ENCODE measurements around the gene MYL1.

The MYL1 gene

DNA sequence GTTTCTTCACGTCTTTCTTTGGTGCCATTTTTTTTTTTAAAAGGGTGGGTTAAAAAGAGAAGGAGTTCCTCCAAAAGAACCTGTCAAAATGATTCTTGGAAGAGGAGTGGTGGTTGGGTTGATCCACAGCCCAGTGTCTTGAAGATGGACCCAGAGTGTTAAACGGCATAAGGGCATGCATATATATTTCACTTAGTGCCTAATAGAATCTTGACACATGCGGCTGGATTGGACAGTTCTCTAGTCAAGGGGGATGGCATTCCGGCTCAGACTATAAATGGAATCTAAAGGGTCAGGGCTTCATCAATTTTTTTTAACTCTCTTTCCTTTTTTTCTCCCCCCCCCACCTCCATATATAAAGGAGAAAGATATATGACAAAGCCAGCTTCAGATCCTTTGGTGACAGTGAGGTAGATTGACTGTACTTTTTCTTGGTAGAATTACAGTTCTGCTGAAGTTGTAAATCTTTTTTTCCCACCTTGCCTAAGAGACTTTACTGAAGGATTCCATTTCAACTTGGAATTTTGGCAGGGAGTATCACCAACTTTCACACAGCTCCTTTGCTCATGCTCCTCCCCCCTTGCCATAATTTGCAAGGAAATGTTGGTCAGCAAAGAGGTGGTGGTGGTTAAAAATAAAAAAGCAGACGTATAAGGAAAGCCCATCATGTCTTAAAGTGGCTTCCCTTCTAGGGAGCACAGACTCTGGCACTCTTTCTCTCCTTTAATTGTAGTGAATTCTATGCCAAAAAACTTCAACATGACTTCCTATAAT lies at the start of gene MYL1:
TSS of gene MYL1 (minus strand) at position 160 of the 774 bp plus-strand sequence. CDS start at position 28, 132 bp downstream.
- DNase-seq (ENCODE audit: low spot score) = no peak

DNA sequence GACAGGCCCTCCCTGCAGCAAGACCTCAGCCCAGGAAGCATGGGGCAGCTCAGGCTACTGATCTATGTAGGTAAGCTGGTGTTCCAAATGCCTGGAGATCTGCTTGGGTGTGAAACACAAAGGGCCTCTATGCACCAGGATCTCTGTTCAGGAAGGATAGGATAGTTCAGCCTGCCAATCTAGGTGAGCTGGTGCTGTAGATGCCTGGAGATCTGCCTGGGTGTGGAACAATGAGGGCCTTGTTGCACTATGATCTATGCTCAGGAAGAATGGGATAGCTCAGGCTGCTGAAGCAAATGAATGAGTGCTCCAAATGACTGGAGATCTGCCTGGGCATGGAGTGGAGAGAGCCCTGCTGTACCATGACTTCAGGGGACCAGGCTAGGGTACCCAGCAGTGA lies 48.9 kb upstream of the MYL1 start:
- DNase-seq (ENCODE audit: low spot score) = no peak

DNA sequence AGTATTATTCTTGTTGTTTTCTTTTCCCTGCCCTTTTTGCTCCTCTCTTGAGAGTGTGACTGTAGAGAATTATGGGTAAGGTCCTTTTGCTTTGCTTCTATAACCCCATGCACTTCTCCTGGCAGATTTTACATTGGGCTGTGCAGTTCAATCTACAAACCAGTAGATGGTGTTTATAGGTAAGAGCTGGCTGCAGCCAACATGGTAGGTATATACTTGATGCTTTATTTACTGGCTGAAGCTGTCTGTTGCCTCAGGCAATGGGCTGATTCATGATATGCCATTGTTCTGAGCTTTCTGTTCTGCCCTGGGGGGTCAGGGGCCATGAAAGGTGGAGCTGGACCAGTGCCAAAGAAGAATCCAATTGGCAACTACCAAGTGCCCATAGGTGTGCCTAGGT lies 48.3 kb upstream of the MYL1 start:
- DNase-seq (ENCODE audit: low spot score) = no peak

DNA sequence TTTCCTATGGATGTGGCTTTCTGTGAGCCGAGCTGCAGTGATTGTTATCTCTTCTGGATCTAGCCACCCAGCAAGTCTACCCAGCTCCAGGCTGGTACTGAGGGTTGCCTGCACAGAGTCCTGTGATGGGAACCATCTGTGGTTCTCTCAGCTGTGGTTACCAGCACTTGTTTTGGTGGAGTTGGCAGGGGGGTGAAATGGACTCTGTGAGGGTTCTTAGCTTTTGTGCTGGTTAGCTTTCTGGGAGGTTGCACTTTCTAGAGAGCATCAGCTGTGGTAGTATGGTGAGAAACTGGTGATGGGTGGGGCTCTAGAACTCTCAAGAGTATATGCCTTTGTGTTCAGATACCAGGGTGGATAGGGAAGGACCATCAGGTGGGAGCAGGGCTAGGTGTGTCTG lies 45.4 kb upstream of the MYL1 start:
- DNase-seq (ENCODE audit: low spot score) = no peak

DNA sequence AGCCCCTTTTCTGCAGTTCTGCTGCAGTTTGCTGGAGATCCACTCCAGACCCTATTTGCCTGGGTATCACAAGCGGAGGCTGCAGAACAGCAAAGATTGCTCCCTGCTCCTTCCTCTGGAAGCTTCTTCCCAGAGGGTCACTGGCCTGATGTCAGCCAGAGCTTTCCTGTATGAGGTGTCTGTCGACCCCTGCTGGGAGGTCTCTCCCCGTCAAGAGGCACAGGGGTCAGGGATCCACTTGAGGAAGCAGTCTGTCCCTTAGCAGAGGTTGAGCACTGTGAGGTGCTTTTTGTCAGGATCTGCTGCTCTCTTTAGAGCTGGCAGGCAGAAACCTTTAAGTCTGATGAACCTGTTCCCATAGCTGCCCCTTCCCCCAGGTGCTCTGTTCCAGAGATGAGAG lies 42.0 kb upstream of the MYL1 start:
- DNase-seq (ENCODE audit: low spot score) = no peak

DNA sequence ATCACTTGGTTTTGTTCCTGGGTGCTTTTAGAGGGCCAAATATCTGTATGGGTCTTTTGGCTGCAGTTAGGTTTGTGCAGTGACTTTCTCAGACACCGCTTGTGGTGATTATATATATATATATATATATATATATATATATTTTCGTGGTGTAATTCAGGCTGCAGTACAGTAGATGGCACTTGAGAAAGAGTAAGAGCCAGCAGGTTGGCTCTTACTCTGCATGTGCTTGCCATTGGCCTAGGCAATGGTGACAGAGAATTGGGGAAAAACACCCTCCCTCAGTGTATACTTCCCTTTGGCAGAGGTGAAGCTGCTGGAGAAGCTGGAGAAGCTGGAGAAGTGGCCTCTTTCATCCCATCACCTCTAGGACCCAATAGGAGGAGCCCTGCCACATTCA lies 22.2 kb upstream of the MYL1 start:
- no peak for DNase-seq (ENCODE audit: low spot score)

DNA sequence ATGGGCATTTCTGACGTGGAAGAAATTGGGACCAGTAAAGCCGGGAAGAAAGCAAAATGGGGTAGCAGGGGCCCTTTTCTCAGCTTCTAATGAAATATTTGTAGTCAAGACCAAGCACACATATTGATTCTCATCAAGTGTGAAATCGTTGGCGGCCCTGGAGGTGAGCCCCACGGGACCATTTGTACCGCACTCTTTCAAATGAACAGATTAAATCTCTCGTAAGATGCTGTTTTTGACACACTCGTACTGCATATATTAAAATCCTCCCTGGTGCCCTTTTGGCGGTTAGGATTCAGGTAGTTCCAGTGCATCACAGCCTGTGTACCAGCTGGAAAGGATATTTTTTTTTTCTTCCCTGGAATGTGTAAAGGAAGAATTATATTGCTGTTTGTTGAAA lies 9.9 kb upstream of the MYL1 start:
- DNase-seq (ENCODE audit: low spot score) = no peak

DNA sequence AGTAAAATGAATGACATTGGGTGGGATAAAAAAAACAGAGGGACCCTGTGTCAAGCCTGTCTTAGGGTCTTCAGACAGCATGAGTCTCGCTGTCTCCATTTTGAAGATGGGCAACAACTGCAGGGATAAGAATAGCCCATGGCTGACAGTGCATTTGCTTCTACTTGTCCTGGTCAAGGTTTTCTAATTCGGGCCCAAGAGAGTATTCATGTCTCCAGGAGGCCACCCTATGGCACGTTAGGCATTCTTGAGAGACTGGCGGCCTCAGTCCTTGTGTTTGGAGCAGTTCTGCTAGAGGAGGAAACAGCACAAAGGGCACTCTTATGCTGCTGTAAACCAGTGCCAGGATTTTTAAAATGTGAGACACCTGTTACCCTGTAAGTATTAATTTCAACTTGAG lies 9.5 kb upstream of the MYL1 start:
- no peak for DNase-seq (ENCODE audit: low spot score)

DNA sequence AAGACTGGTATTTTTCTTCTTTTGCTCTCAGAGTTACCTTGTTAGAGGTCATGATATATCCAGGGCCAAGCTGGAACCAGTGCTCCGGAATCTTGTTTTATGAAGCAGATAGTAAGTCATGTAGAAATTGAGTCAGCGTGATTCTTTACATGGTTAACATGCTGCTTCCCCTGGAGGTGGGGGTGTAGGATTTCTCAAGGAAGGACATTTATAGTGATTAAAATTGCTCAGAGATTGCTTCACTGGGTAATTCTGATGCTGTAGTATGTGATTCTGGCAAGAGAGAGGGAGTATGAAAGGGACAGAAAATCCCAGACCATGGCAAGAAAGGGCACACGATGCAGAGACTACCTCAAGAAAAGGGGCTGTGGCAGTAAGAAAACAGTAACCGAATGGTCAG lies 8.0 kb upstream of the MYL1 start:
- DNase-seq (ENCODE audit: low spot score) = no peak

DNA sequence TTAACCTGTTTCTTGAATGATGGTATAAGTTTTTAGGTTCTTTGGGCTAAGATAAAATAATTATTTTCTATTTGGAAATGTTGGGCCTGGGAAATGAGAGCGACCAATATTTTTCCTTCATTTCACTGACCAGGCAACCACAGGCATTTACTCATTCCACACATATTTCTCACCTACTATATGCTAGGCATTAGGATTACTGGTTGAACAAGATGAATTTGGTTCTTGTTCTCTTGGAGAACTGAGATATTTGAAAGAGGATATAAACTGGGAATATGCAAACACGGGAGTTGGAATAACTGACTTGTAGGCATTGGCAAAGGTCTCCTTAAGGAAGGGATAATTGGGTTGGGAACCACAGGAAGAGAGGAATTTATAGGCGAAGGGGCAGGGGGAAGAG lies 3.9 kb upstream of the MYL1 start:
- DNase-seq (ENCODE audit: low spot score) = no peak

DNA sequence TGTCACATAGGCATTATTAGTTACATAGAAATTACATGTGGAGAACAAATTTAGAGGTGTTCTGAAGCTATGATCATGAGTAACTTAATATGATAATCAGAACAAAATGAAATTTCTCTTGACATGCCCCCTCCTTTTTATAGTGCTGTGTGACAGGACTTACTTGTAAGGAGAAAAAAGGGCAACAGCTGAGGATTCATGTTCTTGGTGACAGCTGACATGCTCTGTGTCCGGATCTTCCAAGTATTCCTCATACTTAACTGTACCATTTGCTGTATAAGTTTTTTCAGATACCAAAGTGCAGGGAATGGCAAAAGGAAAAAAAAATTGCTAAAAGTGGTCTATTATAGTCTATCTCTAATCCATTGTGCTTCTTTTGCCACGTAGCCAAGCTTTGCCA lies 3.5 kb upstream of the MYL1 start:
- DNase-seq (ENCODE audit: low spot score) = no peak

DNA sequence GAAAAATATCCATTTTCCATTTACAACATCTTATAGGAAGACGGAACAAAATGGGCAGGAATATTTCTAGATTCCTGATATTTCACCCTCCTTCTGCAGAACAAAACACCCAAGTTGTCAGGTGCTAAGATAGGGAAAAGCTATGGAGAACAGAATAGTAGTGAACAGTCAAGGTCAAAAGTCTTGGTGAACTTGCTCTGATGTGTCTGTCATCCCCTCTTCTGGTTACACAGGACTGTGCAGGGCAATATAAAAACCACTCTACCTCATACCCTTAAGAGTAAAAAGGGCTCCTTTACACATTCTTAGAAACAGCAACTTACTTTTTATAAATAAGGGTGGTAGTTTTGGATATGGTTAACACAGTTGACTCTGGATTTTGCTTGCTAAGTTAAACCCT lies 4.4 kb downstream of the MYL1 start:
- DNase-seq (ENCODE audit: low spot score) = no peak

DNA sequence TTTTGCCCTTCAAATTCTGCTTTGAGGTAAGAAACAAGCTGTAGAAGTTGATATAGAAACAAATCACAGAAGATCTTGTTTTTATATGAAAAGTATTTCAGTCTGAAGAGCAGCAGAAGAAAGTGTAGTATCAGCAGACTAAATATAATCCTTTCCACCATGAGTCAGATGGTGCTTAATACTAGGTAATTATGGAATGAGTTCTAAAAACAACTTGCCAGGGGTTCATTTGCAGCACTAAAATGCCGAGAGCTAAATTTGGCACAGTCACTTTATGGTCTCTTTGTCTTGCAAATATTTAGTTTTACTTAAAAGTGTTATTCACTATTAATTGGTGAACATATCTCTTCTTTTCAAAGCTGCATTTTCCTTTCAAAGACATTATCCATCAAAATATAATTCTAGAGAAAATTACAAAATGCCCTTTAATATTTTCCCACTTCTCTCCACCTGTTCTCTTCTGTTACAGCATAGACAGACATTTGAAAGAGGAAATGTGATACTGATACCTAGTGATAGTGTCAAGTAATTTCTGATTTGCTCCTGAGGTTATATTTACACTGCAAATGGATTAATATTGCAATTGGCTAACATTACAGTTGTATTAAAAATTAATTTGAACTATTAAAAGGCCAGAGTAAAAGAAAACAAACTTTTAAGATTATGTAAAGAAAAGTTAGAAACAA lies 5.3 kb downstream of the MYL1 start:
- DNase-seq (ENCODE audit: low spot score) = no peak

DNA sequence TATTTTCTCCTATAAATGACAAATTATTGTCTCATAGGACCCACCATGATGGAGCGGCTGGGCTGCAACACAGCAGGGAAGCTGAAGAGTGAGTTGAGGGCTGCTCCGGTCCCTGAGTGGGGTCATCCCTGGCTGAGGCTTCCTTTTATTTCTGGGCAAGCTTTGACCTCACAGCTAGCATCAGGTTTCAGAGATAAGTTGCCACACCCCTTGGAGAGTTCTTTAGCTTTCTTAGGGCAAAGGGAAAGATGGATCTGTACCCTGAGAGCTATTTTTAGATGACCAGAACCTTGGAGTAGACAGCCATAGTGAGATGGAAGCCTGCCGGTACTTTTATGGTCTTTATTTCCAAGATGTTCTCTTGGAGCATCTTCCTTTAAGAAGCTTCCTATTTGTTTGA lies 11.5 kb downstream of the MYL1 start:
- no peak for DNase-seq (ENCODE audit: low spot score)

DNA sequence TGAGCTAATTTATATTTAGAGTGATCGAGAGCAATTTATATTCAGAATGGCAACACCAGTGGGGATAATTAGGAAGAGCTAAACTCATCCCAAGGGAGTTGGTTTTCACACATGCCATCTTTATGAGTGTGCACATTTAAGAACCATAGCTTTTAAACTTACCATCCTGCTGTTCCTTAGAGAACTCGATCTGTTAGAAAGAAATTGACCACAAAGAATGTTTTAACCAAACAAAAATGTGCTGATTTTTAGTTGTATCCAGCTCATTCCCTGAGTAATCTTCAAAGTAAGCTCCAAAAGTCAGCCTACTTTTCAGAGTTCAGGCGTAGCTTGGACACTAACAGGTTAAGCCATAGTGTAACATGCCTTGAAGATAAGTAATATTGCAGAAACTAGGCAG lies 12.6 kb downstream of the MYL1 start:
- DNase-seq (ENCODE audit: low spot score) = no peak

DNA sequence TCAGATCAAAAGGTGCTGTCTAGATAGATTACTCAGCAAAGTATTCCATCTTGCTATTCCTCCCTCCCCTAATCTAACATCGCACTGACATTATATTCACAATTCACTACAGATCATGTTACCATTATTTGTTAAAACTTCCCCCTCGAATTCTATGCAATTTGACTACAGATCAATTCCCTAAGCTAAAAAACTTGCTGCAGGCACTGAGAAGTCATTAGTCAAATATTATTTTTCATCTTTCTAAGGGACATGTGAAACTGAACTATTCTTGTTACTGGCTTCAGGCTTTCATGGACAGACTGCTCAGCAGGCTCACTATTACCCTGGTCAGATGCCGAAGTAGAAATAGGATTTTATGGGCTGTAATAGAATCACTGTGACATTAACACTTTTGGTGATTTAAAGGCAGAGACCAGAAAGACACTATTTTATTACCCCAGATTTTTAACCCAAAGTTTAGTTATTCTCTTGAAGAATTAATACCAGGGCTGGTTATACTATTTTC lies 15.1 kb downstream of the MYL1 start:
- DNase-seq (ENCODE audit: low spot score) = no peak

DNA sequence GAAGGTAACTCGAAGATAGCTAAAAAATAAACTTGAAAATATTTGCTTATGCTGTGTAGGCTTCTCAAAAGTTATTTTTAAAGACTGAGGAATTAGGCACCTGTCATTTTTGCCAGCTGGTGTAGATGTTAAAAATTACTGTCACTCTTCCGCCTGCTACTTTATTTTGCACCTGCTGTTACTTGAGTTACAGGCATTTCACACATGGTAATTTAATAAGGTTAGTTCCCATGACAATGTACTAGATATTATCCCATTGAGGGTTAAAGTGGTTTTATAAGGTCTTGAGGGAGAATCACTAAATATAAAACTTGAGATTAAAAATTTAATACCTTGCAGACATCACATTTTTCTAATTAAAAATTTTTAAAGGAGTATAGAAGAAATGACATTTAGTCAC lies 26.6 kb downstream of the MYL1 start:
- DNase-seq (ENCODE audit: low spot score) = no peak

DNA sequence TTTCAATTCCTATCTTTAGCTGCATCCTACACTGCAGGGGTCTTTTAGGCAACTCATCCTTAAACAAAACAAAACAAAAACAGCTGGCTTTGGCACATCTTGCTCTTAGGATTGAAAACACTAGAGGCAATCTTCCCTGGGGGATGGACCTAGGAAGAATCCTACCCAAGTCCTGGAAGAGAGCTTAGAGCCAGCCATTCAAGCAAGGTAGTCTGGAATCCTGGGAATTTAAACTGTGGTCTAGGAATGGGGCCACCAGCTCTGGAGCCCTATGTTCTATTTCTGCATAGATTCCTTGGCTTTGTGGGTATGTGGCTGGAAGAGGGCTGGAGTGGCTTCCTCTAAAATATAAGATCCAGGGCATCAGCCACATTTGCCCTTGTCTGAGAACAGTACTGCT lies 27.7 kb downstream of the MYL1 start:
- DNase-seq (ENCODE audit: low spot score) = no peak

DNA sequence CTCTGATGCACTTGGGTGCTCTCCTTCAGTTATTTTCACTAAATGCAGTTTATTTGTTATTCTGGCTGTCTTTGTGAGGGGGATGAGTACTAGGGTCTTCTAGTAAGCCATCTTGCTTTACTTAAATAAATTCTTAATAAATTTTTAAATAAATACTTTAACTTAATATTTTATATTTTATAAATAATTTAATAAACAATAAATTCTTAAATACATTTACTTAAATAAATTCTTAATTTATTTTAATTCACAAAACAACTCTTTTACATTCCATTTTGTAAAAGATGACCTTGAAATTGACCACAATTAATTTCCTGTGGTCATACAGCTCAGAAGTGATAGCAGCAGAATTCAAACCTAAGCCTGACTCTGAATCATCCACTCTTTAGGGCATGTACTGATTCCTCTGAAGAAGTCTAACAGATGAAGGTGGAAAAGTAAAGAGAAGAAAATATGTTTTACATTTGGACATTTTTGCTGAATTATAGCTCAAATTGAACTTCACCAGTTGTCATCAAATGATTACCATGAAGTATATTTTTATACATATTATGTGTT lies 28.8 kb downstream of the MYL1 start:
- no peak for DNase-seq (ENCODE audit: low spot score)

DNA sequence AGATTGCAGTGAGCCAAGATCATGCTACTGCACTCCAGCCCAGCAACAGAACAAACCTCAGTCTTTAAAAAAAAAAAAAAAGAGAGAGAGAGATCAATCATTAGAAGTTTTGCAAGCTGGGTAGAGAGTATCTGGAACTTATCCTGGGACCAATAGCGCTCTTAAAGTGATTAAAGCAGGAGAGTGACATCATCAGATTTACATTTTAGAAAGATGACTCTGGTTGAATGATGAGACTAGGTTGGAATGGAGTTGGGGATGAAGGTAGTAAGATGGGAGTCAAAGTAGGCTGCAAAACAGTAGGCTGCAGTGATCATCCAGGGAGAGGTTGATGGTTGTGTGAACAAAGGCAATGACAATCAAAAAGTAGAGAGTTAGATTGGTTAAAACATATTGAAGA lies 37.8 kb downstream of the MYL1 start:
- no peak for DNase-seq (ENCODE audit: low spot score)

DNA sequence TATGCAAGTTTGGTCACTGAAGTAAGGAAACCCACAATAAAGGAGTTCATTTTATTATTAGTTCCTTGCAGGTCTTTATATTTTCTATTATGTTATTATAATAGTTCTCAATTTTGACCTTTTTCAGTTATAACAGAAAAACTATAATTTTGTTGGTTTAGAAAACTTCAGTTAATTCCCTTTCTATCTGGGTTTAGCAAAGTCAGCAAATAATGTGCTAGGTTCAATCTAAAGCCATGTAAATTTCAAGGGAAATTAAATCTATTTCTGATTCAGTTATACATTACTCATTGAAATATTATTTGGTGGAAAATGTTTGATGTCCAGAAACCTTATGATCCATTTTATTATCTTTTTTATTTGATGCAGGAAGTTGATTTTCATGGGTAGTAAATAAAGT lies 43.7 kb downstream of the MYL1 start:
- DNase-seq (ENCODE audit: low spot score) = no peak

DNA sequence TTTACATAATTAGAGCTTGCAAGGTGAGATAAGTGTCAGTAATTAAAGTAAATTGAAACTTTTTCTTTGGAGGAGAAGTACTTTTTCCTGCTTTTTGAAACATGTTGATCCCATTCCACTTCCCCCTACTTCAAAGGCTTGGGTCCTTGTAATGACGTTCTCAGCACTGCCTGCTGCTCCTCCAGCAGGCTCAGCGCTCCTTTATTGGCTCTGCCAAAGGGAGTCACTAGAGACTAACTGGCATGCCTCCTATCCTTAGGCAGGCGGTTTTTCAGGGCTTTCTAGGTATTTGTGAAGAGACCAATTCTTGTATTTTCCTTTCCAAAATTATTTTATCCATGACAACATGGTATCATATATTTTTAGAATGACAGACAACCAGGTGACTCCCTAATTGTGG lies 45.8 kb downstream of the MYL1 start:
- no peak for DNase-seq (ENCODE audit: low spot score)

DNA sequence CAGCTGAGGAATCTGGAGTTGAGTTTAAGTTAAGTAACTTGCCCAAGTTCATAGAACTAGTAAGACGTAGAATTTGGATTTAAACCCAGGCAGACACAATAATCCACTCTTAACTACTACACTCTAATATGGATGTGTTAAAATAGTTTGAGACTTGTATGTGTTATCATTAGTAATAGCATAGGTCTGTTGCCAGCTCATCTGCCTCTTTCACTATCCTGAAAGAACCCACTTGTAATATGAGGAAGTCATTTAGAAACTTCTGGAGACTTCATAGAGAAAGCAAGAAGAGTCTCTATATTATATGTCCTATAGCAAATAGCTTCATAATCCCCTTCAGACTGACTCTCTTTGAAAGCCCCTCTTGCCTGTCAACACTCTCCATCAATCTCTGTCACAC lies 46.7 kb downstream of the MYL1 start:
- no peak for DNase-seq (ENCODE audit: low spot score)

DNA sequence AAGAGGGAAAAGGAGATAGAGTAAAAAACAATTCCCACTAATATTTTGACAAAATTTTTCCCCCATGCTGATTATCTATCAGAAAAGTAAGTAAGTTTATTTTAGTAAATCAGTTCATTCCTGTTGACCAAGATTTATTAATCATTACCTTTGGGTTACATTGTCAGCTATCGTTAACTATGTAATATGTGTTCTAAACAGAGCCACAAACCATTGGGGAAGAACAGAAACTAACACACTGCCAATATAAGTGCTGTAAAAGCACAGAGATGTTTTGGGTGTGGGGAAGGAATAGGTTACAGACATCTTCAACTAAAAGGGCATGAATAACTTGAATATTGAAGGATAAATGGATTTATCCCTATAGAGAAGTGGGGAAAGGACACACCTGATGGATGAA lies 47.3 kb downstream of the MYL1 start:
- DNase-seq (ENCODE audit: low spot score) = no peak
